ENCODE results near the gene RGPD3. TPM values are rescaled to one million over a fixed set of nuclear protein-coding genes. Genes with fewer than 3 reads are reported as not detected.

The RGPD3 gene
- total and polyA plus RNA-seq, 2 experiments from 2014 or later: 0.08 to 0.28 TPM

DNA sequence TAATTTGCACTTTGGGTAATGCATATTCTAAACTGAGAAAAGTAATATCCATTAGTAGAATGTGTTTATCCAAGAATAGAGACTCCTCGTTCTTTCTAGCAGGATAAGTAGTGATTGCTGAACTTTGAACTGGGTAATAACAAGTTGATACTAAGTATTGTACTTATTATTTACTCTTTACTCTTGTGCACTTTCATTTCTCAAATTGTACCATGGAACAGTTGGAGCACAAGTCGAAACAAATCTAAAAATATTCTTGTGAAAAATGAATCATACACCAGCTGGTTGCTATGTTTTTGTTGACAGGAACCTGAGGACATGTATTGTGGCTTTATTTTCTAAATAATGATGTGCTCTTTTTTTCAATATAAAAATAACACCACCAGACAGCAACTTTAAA, 111.9 kb downstream of the RGPD3 start (continued):
- TF ChIP-seq, protein P1, sequence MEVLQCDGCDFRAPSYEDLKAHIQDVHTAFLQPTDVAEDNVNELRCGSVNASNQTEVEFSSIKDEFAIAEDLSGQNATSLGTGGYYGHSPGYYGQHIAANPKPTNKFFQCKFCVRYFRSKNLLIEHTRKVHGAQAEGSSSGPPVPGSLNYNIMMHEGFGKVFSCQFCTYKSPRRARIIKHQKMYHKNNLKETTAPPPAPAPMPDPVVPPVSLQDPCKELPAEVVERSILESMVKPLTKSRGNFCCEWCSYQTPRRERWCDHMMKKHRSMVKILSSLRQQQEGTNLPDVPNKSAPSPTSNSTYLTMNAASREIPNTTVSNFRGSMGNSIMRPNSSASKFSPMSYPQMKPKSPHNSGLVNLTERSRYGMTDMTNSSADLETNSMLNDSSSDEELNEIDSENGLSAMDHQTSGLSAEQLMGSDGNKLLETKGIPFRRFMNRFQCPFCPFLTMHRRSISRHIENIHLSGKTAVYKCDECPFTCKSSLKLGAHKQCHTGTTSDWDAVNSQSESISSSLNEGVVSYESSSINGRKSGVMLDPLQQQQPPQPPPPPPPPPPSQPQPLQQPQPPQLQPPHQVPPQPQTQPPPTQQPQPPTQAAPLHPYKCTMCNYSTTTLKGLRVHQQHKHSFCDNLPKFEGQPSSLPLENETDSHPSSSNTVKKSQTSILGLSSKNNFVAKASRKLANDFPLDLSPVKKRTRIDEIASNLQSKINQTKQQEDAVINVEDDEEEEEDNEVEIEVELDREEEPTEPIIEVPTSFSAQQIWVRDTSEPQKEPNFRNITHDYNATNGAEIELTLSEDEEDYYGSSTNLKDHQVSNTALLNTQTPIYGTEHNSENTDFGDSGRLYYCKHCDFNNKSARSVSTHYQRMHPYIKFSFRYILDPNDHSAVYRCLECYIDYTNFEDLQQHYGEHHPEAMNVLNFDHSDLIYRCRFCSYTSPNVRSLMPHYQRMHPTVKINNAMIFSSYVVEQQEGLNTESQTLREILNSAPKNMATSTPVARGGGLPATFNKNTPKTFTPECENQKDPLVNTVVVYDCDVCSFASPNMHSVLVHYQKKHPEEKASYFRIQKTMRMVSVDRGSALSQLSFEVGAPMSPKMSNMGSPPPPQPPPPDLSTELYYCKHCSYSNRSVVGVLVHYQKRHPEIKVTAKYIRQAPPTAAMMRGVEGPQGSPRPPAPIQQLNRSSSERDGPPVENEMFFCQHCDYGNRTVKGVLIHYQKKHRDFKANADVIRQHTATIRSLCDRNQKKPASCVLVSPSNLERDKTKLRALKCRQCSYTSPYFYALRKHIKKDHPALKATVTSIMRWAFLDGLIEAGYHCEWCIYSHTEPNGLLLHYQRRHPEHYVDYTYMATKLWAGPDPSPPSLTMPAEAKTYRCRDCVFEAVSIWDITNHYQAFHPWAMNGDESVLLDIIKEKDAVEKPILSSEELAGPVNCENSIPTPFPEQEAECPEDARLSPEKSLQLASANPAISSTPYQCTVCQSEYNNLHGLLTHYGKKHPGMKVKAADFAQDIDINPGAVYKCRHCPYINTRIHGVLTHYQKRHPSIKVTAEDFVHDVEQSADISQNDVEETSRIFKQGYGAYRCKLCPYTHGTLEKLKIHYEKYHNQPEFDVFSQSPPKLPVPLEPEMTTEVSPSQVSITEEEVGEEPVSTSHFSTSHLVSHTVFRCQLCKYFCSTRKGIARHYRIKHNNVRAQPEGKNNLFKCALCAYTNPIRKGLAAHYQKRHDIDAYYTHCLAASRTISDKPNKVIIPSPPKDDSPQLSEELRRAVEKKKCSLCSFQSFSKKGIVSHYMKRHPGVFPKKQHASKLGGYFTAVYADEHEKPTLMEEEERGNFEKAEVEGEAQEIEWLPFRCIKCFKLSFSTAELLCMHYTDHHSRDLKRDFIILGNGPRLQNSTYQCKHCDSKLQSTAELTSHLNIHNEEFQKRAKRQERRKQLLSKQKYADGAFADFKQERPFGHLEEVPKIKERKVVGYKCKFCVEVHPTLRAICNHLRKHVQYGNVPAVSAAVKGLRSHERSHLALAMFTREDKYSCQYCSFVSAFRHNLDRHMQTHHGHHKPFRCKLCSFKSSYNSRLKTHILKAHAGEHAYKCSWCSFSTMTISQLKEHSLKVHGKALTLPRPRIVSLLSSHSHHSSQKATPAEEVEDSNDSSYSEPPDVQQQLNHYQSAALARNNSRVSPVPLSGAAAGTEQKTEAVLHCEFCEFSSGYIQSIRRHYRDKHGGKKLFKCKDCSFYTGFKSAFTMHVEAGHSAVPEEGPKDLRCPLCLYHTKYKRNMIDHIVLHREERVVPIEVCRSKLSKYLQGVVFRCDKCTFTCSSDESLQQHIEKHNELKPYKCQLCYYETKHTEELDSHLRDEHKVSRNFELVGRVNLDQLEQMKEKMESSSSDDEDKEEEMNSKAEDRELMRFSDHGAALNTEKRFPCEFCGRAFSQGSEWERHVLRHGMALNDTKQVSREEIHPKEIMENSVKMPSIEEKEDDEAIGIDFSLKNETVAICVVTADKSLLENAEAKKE (CRISPR knock-in tag; IDR thresholded peaks at IDR 0.05): no peak
- TF ChIP-seq ZNF331 (CRISPR knock-in tag; IDR thresholded peaks at IDR 0.05; ENCODE audit: low read depth): no peak
- TF ChIP-seq, protein P2, sequence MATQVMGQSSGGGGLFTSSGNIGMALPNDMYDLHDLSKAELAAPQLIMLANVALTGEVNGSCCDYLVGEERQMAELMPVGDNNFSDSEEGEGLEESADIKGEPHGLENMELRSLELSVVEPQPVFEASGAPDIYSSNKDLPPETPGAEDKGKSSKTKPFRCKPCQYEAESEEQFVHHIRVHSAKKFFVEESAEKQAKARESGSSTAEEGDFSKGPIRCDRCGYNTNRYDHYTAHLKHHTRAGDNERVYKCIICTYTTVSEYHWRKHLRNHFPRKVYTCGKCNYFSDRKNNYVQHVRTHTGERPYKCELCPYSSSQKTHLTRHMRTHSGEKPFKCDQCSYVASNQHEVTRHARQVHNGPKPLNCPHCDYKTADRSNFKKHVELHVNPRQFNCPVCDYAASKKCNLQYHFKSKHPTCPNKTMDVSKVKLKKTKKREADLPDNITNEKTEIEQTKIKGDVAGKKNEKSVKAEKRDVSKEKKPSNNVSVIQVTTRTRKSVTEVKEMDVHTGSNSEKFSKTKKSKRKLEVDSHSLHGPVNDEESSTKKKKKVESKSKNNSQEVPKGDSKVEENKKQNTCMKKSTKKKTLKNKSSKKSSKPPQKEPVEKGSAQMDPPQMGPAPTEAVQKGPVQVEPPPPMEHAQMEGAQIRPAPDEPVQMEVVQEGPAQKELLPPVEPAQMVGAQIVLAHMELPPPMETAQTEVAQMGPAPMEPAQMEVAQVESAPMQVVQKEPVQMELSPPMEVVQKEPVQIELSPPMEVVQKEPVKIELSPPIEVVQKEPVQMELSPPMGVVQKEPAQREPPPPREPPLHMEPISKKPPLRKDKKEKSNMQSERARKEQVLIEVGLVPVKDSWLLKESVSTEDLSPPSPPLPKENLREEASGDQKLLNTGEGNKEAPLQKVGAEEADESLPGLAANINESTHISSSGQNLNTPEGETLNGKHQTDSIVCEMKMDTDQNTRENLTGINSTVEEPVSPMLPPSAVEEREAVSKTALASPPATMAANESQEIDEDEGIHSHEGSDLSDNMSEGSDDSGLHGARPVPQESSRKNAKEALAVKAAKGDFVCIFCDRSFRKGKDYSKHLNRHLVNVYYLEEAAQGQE (IDR thresholded peaks at IDR 0.05; ENCODE audit: unreplicated experiment): no peak
- no peak for TF ChIP-seq CREB1 (CRISPR knock-in tag; IDR thresholded peaks at IDR 0.05; ENCODE audit: low read depth)
- TF ChIP-seq, protein P3, sequence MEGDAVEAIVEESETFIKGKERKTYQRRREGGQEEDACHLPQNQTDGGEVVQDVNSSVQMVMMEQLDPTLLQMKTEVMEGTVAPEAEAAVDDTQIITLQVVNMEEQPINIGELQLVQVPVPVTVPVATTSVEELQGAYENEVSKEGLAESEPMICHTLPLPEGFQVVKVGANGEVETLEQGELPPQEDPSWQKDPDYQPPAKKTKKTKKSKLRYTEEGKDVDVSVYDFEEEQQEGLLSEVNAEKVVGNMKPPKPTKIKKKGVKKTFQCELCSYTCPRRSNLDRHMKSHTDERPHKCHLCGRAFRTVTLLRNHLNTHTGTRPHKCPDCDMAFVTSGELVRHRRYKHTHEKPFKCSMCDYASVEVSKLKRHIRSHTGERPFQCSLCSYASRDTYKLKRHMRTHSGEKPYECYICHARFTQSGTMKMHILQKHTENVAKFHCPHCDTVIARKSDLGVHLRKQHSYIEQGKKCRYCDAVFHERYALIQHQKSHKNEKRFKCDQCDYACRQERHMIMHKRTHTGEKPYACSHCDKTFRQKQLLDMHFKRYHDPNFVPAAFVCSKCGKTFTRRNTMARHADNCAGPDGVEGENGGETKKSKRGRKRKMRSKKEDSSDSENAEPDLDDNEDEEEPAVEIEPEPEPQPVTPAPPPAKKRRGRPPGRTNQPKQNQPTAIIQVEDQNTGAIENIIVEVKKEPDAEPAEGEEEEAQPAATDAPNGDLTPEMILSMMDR (conservative IDR thresholded peaks at IDR 0.05; ENCODE audit: low read depth in 2 of 2): no peak
- no peak for TF ChIP-seq EZH2phosphoT487 (IDR thresholded peaks at IDR 0.05; ENCODE audit: unreplicated experiment)
- no peak for TF ChIP-seq NANOG (IDR thresholded peaks at IDR 0.05; ENCODE audit: borderline replicate concordance)
- no peak for TF ChIP-seq STAT1 (IDR thresholded peaks at IDR 0.05; ENCODE audit: unreplicated experiment)
